Mesenchymal stem cell (in vitro differentiated cells and primary cell): ENCODE results near the gene SNUPN.
"Not testable (repeated sequence)": the region's sequence is repeated elsewhere in the genome, so short reads cannot be mapped to it uniquely, and the experiment has no call there.

Experiments
- DNase-seq: peaks from one replicate; pipeline ENCODE4 v3.0.0-alpha.2; 2013
- H2AFZ ChIP-seq: one replicate; pipeline ENCODE4 v1.6.1; 2013; ENCODE audit warnings: low read depth, mild to moderate bottlenecking, control low read depth, inconsistent platforms, low read length, moderate library complexity
- H2AK5ac ChIP-seq: 2 replicates; pipeline ENCODE4 v1.6.1; 2013; ENCODE audit warnings: low read length, moderate library complexity, mild to moderate bottlenecking, inconsistent platforms; ENCODE audit not compliant: severe bottlenecking
- H2BK120ac ChIP-seq: one replicate; pipeline ENCODE4 v1.6.1; 2013; ENCODE audit warnings: low read depth, mild to moderate bottlenecking, inconsistent platforms, low read length, moderate library complexity
- H2BK12ac ChIP-seq, 2 experiments: one replicate each; pipeline ENCODE4 v1.6.1; 2013; ENCODE audit warnings: inconsistent platforms in 2 of 2, low read length in 2 of 2, mild to moderate bottlenecking in 2 of 2, moderate library complexity in 2 of 2, control low read depth in 1 of 2
- H2BK15ac ChIP-seq: one replicate; pipeline ENCODE4 v1.6.1; 2013; ENCODE audit warnings: mild to moderate bottlenecking, low read depth, inconsistent platforms; ENCODE audit not compliant: poor library complexity, severe bottlenecking
- H2BK5ac ChIP-seq: 2 replicates; pipeline ENCODE4 v1.6.1; 2013; ENCODE audit warnings: low read depth, mild to moderate bottlenecking, low read length, control low read depth, inconsistent platforms; ENCODE audit not compliant: poor library complexity, severe bottlenecking
- H3K14ac ChIP-seq, 2 experiments: one replicate each; pipeline ENCODE4 v1.6.1; 2013; ENCODE audit warnings: inconsistent platforms in 2 of 2, low read length in 2 of 2, control low read depth in 1 of 2, mild to moderate bottlenecking in 1 of 2, moderate library complexity in 1 of 2
- H3K18ac ChIP-seq, 2 experiments: one replicate each; pipeline ENCODE4 v1.6.1; 2013; ENCODE audit warnings: inconsistent platforms in 2 of 2, low read length in 2 of 2, control low read depth in 1 of 2, low read depth in 1 of 2, mild to moderate bottlenecking in 1 of 2
- H3K23ac ChIP-seq, 2 experiments: one replicate each; pipeline ENCODE4 v1.6.1; 2013; ENCODE audit warnings: inconsistent platforms in 2 of 2, low read length in 2 of 2, mild to moderate bottlenecking in 2 of 2, moderate library complexity in 2 of 2, control low read depth in 1 of 2
- H3K27ac ChIP-seq: 2 replicates; pipeline ENCODE4 v1.5.1; 2013; ENCODE audit warnings: mild to moderate bottlenecking, moderate library complexity, low read length, control low read depth, inconsistent platforms; ENCODE audit not compliant: poor library complexity, severe bottlenecking
- H3K27me3 ChIP-seq, 2 experiments: 2 replicates each; pipeline versions ENCODE4 v1.6.1 to v1.7.0; 2013; ENCODE audit warnings: low read length in 2 of 2, mild to moderate bottlenecking in 2 of 2, moderate library complexity in 2 of 2, control low read depth in 1 of 2, inconsistent platforms in 1 of 2; ENCODE audit not compliant: control insufficient read depth in 1 of 2, insufficient read depth in 1 of 2
- H3K36me3 ChIP-seq, 2 experiments: 2 replicates each; pipeline versions ENCODE4 v1.6.1 to v1.7.0; 2013; ENCODE audit warnings: low read length in 2 of 2, control low read depth in 1 of 2, inconsistent platforms in 1 of 2, low read depth in 1 of 2, mild to moderate bottlenecking in 1 of 2; ENCODE audit not compliant: insufficient read depth in 2 of 2, control insufficient read depth in 1 of 2
- H3K4ac ChIP-seq, 2 experiments: one replicate each; pipeline ENCODE4 v1.6.1; 2013; ENCODE audit warnings: inconsistent platforms in 2 of 2, low read length in 2 of 2, mild to moderate bottlenecking in 2 of 2, moderate library complexity in 2 of 2, control low read depth in 1 of 2, low read depth in 1 of 2
- H3K4me1 ChIP-seq: 2 replicates; pipeline ENCODE4 v1.6.1; 2013; ENCODE audit warnings: low read depth, low read length, control low read depth; ENCODE audit not compliant: control insufficient read depth, insufficient read depth
- H3K4me2 ChIP-seq: 2 replicates; pipeline ENCODE4 v1.6.1; 2013; ENCODE audit warnings: low read length, mild to moderate bottlenecking, inconsistent platforms; ENCODE audit not compliant: poor library complexity, severe bottlenecking
- H3K4me3 ChIP-seq, 2 experiments: 2 replicates each; pipeline versions ENCODE4 v1.5.1 to v1.7.0; 2013; ENCODE audit warnings: low read length in 2 of 2, mild to moderate bottlenecking in 2 of 2, control low read depth in 1 of 2, low read depth in 1 of 2; ENCODE audit not compliant: insufficient read depth in 1 of 2
- H3K79me1 ChIP-seq: replicated peaks from 2 replicates; pipeline ENCODE4 v1.6.1; 2013; ENCODE audit warnings: mild to moderate bottlenecking, control low read depth, low read length, inconsistent platforms; ENCODE audit not compliant: poor library complexity, severe bottlenecking
- H3K9ac ChIP-seq: 2 replicates; pipeline ENCODE4 v1.7.0; 2013; ENCODE audit warnings: mild to moderate bottlenecking, low read length, moderate library complexity
- H3K9me3 ChIP-seq: 2 replicates; pipeline ENCODE4 v1.7.0; 2013; ENCODE audit warnings: mild to moderate bottlenecking, low read length; ENCODE audit not compliant: control insufficient read depth
- H4K8ac ChIP-seq: one replicate; pipeline ENCODE4 v1.6.1; 2013; ENCODE audit warnings: inconsistent platforms, mild to moderate bottlenecking, low read length, moderate library complexity
- H4K91ac ChIP-seq: one replicate; pipeline ENCODE4 v1.6.1; 2013; ENCODE audit warnings: mild to moderate bottlenecking, low read length, inconsistent platforms
- WGBS: methylation state at CpG from one replicate; pipeline ENCODE4 v1.1.7; 2013; ENCODE audit warnings: mixed read lengths; 5-methylcytosine and 5-hydroxymethylcytosine counted together

Gene SNUPN

DNA sequence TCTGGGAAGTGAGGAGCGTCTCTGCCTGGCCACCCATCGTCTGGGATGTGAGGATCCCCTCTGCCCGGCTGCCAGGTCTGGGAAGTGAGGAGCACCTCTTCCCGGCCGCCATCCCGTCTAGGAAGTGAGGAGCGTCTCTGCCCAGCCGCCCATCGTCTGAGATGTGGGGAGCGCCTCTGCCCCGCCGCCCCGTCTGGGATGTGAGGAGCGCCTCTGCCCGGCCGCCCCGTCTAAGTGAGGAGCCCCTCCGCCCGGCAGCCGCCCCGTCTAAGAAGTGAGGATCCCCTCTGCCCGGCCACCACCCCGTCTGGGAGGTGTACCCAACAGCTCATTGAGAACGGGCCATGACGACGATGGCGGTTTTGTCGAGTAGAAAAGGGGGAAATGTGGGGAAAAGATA, 66.6 kb downstream of the SNUPN start:
- 99% methylated on average over 15 of the region's 28 CpGs for WGBS

DNA sequence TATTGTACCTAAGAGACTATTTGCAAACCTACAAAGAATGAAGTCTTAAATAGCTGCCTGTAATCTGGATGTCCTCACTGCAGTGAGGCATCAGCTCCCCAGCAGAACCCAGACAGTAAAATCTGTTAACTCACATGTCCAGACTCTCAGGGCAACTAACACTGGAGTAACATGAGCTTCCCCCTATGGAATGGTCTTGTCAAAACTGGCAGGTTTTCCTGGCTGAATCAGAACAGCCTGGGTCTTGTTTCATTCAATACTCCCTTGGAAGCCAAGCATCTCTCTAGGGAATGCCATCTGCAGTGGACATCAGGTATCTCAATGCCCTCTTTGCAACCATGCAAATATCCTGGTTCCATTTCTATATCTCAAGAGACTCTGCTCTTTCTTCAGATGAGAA, 70.8 kb downstream of the SNUPN start:
- H3K79me1 ChIP-seq, result peaks cover 7% of the 10 kb centered on the region

More for the DNA sequence above, 66.6 kb downstream of the SNUPN start:
- not testable (repeated sequence) for H3K79me1 ChIP-seq, H3K9ac ChIP-seq, H4K8ac ChIP-seq, H3K4me2 ChIP-seq, H3K18ac ChIP-seq, H3K36me3 ChIP-seq, H2BK5ac ChIP-seq, H3K4me1 ChIP-seq, DNase-seq, H3K27ac ChIP-seq, H4K91ac ChIP-seq, H3K14ac ChIP-seq, H2BK15ac ChIP-seq, H3K4me3 ChIP-seq, H2BK120ac ChIP-seq, H3K4ac ChIP-seq, H2BK12ac ChIP-seq, H3K23ac ChIP-seq, H2AFZ ChIP-seq, H3K9me3 ChIP-seq, H3K27me3 ChIP-seq, H2AK5ac ChIP-seq

GRCh38 chr15:75553659-75554058, 71.9 kb downstream of the SNUPN start:
- H2BK12ac ChIP-seq, result no peak overlapping the region
- no peak overlapping the region for H3K23ac ChIP-seq
- no peak overlapping the region for H3K9ac ChIP-seq
- H3K4me2 ChIP-seq, result no peak overlapping the region
- DNase-seq, result no peak
- H2AFZ ChIP-seq, result no peak overlapping the region
- H2BK5ac ChIP-seq, result no peak overlapping the region
- H3K36me3 ChIP-seq, result no peaks in the 10 kb centered on the region
- H3K4ac ChIP-seq, result no peak overlapping the region
- H3K27ac ChIP-seq, result no peak overlapping the region
- H2BK15ac ChIP-seq, result no peak overlapping the region
- no peaks in the 10 kb centered on the region for H3K4me1 ChIP-seq
- no peak overlapping the region for H3K14ac ChIP-seq
- no peak overlapping the region for H3K18ac ChIP-seq
- no peak overlapping the region for H4K8ac ChIP-seq
- H3K79me1 ChIP-seq, result peaks cover 12% of the 10 kb centered on the region
- H3K9me3 ChIP-seq, result no peaks in the 10 kb centered on the region
- H4K91ac ChIP-seq, result no peak overlapping the region
- no peak overlapping the region for H2AK5ac ChIP-seq
- no peaks in the 10 kb centered on the region for H3K27me3 ChIP-seq
- H3K4me3 ChIP-seq, result no peak overlapping the region
- no peak overlapping the region for H2BK120ac ChIP-seq

More for the DNA sequence above, 70.8 kb downstream of the SNUPN start:
- H3K9ac ChIP-seq, result no peak overlapping the region
- H2AFZ ChIP-seq, result no peak overlapping the region
- no peak for DNase-seq
- no peak overlapping the region for H4K91ac ChIP-seq
- H3K4me2 ChIP-seq, result no peak overlapping the region
- H2BK5ac ChIP-seq, result no peak overlapping the region
- H3K4me3 ChIP-seq, result no peak overlapping the region
- H3K27me3 ChIP-seq, result no peaks in the 10 kb centered on the region
- H4K8ac ChIP-seq, result no peak overlapping the region
- peaks cover 0 to 3% of the 10 kb centered on the region in 2 experiments for H3K36me3 ChIP-seq
- no peak overlapping the region for H3K14ac ChIP-seq
- H2BK12ac ChIP-seq, result no peak overlapping the region
- no peak overlapping the region for H3K23ac ChIP-seq
- no peaks in the 10 kb centered on the region for H3K9me3 ChIP-seq
- H3K18ac ChIP-seq, result no peak overlapping the region
- no peak overlapping the region for H2AK5ac ChIP-seq
- no peak overlapping the region for H2BK15ac ChIP-seq
- no peak overlapping the region for H3K4ac ChIP-seq
- no peak overlapping the region for H3K27ac ChIP-seq
- no peaks in the 10 kb centered on the region for H3K4me1 ChIP-seq
- H2BK120ac ChIP-seq, result no peak overlapping the region

DNA sequence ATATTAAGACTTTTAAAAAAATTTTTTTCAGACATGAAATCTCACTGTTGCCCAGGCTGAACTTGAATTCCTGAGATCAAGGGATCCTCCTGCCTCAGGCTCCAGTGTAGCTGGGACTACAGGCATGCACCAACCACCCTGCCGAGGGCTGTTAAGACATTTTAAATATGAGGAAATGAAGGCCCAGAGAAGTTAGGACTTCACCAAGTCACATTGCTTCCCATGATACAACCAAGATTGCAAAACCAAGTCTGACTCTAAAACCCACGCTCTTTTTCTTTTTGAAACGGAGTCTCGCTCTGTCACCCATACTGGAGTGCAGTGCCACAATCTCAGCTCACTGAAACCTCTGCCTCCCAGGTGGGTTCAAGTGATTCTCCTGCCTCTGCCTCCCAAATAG, 74.4 kb downstream of the SNUPN start:
- H3K9ac ChIP-seq, result no peak overlapping the region
- no peak for DNase-seq
- 100% methylated on average over 3 of the region's 4 CpGs for WGBS
- no peak overlapping the region for H2AK5ac ChIP-seq
- H3K4me1 ChIP-seq, result no peaks in the 10 kb centered on the region
- no peak overlapping the region for H3K23ac ChIP-seq
- H2BK12ac ChIP-seq, result no peak overlapping the region
- no peaks in the 10 kb centered on the region for H3K9me3 ChIP-seq
- H2BK120ac ChIP-seq, result no peak overlapping the region
- H3K36me3 ChIP-seq, result no peaks in the 10 kb centered on the region
- H2BK5ac ChIP-seq, result no peak overlapping the region
- no peak overlapping the region for H4K91ac ChIP-seq
- H3K18ac ChIP-seq, result no peak overlapping the region
- peaks cover 12% of the 10 kb centered on the region for H3K79me1 ChIP-seq
- H2BK15ac ChIP-seq, result no peak overlapping the region
- H3K14ac ChIP-seq, result no peak overlapping the region
- H2AFZ ChIP-seq, result no peak overlapping the region
- H3K4me3 ChIP-seq, result no peak overlapping the region
- H3K4ac ChIP-seq, result no peak overlapping the region
- no peaks in the 10 kb centered on the region for H3K27me3 ChIP-seq
- H3K4me2 ChIP-seq, result no peak overlapping the region
- H3K27ac ChIP-seq, result no peak overlapping the region
- no peak overlapping the region for H4K8ac ChIP-seq
